ENCODE data around the gene CHORDC1.
"Not testable (repeated sequence)": the region's sequence is repeated elsewhere in the genome, so short reads cannot be mapped to it uniquely, and the experiment has no call there.

CHORDC1 gene

GRCh38 chr11:90216611-90217010 is 6.2 kb downstream of the CHORDC1 start:
- DNase-seq (ENCODE audit: low spot score), result no peak

GRCh38 chr11:90213322-90213721 is 9.5 kb downstream of the CHORDC1 start:
- DNase-seq (ENCODE audit: low spot score), result no peak

GRCh38 chr11:90208857-90209256 is 14.0 kb downstream of the CHORDC1 start:
- no peak for DNase-seq (ENCODE audit: low spot score)

- not testable (repeated sequence) for DNase-seq (ENCODE audit: low spot score)
Measured at GRCh38 chr11:90207992-90208391, 14.9 kb downstream of the CHORDC1 start.

GRCh38 chr11:90204832-90205646 is 17.8 kb downstream of the CHORDC1 start:
- DNase-seq (ENCODE audit: low spot score), result peak; percentile 50

- DNase-seq (ENCODE audit: low spot score), result no peak
Measured at GRCh38 chr11:90204407-90204806, 18.4 kb downstream of the CHORDC1 start.

- DNase-seq (ENCODE audit: low spot score), result no peak
Measured at GRCh38 chr11:90202342-90202741, 20.5 kb downstream of the CHORDC1 start.

GRCh38 chr11:90197377-90197776 is 25.5 kb downstream of the CHORDC1 start:
- no peak for DNase-seq (ENCODE audit: low spot score)

- no peak for DNase-seq (ENCODE audit: low spot score)
Measured at GRCh38 chr11:90192869-90193582, 29.8 kb downstream of the CHORDC1 start.

- no peak for DNase-seq (ENCODE audit: low spot score)
Measured at GRCh38 chr11:90189011-90189410, 33.8 kb downstream of the CHORDC1 start.

- DNase-seq (ENCODE audit: low spot score), result no peak
Measured at GRCh38 chr11:90187839-90188238, 35.0 kb downstream of the CHORDC1 start.

GRCh38 chr11:90179923-90180322 is 42.9 kb downstream of the CHORDC1 start:
- no peak for DNase-seq (ENCODE audit: low spot score)

GRCh38 chr11:90178751-90179150 is 44.1 kb downstream of the CHORDC1 start:
- no peak for DNase-seq (ENCODE audit: low spot score)

GRCh38 chr11:90176069-90176468 is 46.8 kb downstream of the CHORDC1 start:
- DNase-seq (ENCODE audit: low spot score), result no peak

GRCh38 chr11:90171359-90171758 is 51.5 kb downstream of the CHORDC1 start:
- no peak for DNase-seq (ENCODE audit: low spot score)

- DNase-seq (ENCODE audit: low spot score), result no peak
Measured at GRCh38 chr11:90168571-90168970, 54.3 kb downstream of the CHORDC1 start.

GRCh38 chr11:90167704-90168103 is 55.1 kb downstream of the CHORDC1 start:
- not testable (repeated sequence) for DNase-seq (ENCODE audit: low spot score)

GRCh38 chr11:90166982-90167573 is 55.8 kb downstream of the CHORDC1 start:
- not testable (repeated sequence) for DNase-seq (ENCODE audit: low spot score)

Measured in AG20443 (cell line).